K562 (cell line): ENCODE data around the gene NUDCD3. TPM values are rescaled to one million over a fixed set of nuclear protein-coding genes. Genes with fewer than 3 reads are reported as not detected.

ENCODE experiments used
- ATAC-seq: fragments of 200-7000 bp; cut with Tn5 transposase; 3 replicates; pipeline ENCODE4 v1.9.1; 2020; ENCODE audit warnings: moderate library complexity
- BruUV-seq: library from RNA; stranded (reverse); fragments of 400-500 nt; replicated peaks from 2 replicates; lab custom pipeline; 2021; lab: Mats Ljungman, UMichigan
- CTCF ChIA-PET: fragments of 300-600 bp; formaldehyde crosslinking; extraction: SDS; loops from one replicate; lab custom pipeline; 2021; ENCODE audit warnings: low intra/inter-chr PET ratio; lab: Yijun Ruan, JAX
- POLR2A ChIA-PET: fragments of 300-600, 350-650 bp; sonication (Branson Sonifier 250); formaldehyde crosslinking; extraction: SDS; loops from one replicate; lab custom pipeline; 2021; ENCODE audit warnings: antibody characterized with exemption, inconsistent platforms; lab: Yijun Ruan, JAX
- DNase-seq, 4 experiments: peaks; one replicate each; pipeline versions ENCODE4 v3.0.0 to v3.0.0-alpha.2; 2011 to 2018; ENCODE audit warnings: low spot score in 3 of 4, mixed read lengths in 3 of 4; ENCODE audit errors: extremely low read depth in 1 of 4
- FAIRE-seq: peaks from 2 replicates; lab custom pipeline; 2011; peaks lifted over from hg19 to GRCh38; lab: Jason Lieb, UNC
- H2AFZ ChIP-seq: 2 replicates; pipeline ENCODE4 v1.6.0; 2011; ENCODE audit warnings: low read depth, low read length, control low read depth, inconsistent platforms
- H3K27ac ChIP-seq: fragments of 200-600 bp; 3 replicates; pipeline ENCODE4 v1.8.0; 2011; ENCODE audit warnings: low read depth, mild to moderate bottlenecking, control low read depth, inconsistent platforms, low read length, moderate library complexity, mixed read lengths; ENCODE audit errors: extremely low read depth
- H3K27me3 ChIP-seq, 2 experiments: fragments of 300-600 bp in 1 of 2; 2 replicates in 1 of 2; 3 replicates in 1 of 2; pipeline versions ENCODE4 v1.6.0 to v1.8.0; 2011; ENCODE audit warnings: inconsistent platforms in 2 of 2, low read length in 2 of 2, mild to moderate bottlenecking in 1 of 2, mixed read lengths in 1 of 2, moderate library complexity in 1 of 2; ENCODE audit not compliant: control insufficient read depth in 2 of 2, insufficient read depth in 2 of 2
- H3K36me3 ChIP-seq: fragments of 300-600 bp; 3 replicates; pipeline ENCODE4 v1.8.0; 2011; ENCODE audit warnings: mild to moderate bottlenecking, low read length, inconsistent platforms; ENCODE audit not compliant: control insufficient read depth, insufficient read depth
- H3K4me1 ChIP-seq, 2 experiments: fragments of 200-600 bp in 1 of 2; replicated peaks in 1 of 2; 2 replicates in 1 of 2; 3 replicates in 1 of 2; pipeline versions ENCODE4 v1.5.1 to v1.8.0; 2011; ENCODE audit warnings: inconsistent platforms in 2 of 2, low read length in 2 of 2, mild to moderate bottlenecking in 1 of 2, mixed read lengths in 1 of 2, moderate library complexity in 1 of 2; ENCODE audit not compliant: control insufficient read depth in 2 of 2, insufficient read depth in 2 of 2
- H3K4me2 ChIP-seq: 2 replicates; pipeline ENCODE4 v1.6.1; 2011; ENCODE audit warnings: low read length, control low read depth, inconsistent platforms, mixed read lengths; ENCODE audit not compliant: insufficient read depth
- H3K4me3 ChIP-seq: fragments of 200-600 bp; sonication (generic), shearing (Covaris generic); 2 replicates; pipeline ENCODE4 v1.5.1; 2016; ENCODE audit warnings: control low read depth, inconsistent platforms
- H3K79me2 ChIP-seq: fragments of 200-600 bp; 3 replicates; pipeline ENCODE4 v1.8.0; 2011; ENCODE audit warnings: low read length, inconsistent platforms; ENCODE audit not compliant: control insufficient read depth, insufficient read depth
- H3K9ac ChIP-seq, 2 experiments: 2 replicates each; pipeline versions ENCODE4 v1.6.0 to v1.6.1; 2011; ENCODE audit warnings: low read depth in 2 of 2, low read length in 2 of 2, control low read depth in 1 of 2, inconsistent platforms in 1 of 2, mild to moderate bottlenecking in 1 of 2, mixed read lengths in 1 of 2; ENCODE audit not compliant: insufficient read depth in 1 of 2
- H3K9me1 ChIP-seq: one replicate; pipeline ENCODE4 v1.6.0; 2011; ENCODE audit warnings: inconsistent platforms, mild to moderate bottlenecking, low read length, moderate library complexity; ENCODE audit not compliant: control insufficient read depth, insufficient read depth
- H3K9me3 ChIP-seq: replicated peaks from 2 replicates; pipeline ENCODE4 v1.5.1; 2011; ENCODE audit warnings: low read depth, low read length, inconsistent platforms; ENCODE audit not compliant: control insufficient read depth, insufficient read depth
- H4K20me1 ChIP-seq: replicated peaks from 2 replicates; pipeline ENCODE4 v1.6.1; 2011; ENCODE audit warnings: low read length, inconsistent platforms, mixed read lengths; ENCODE audit not compliant: control insufficient read depth, insufficient read depth
- BRD4 ChIP-seq: fragments of 200-600 bp; sonication (generic); IDR thresholded peaks from 2 replicates; pipeline ENCODE4 v1.6.1; 2017; ENCODE audit warnings: inconsistent platforms
- NCOA1 ChIP-seq: fragments of 450-650 bp; IDR thresholded peaks from 2 replicates; pipeline ENCODE4 v1.6.1; 2016; ENCODE audit warnings: low read depth
- PTTG1 ChIP-seq: fragments of 450-650 bp; IDR thresholded peaks from 2 replicates; pipeline ENCODE4 v1.6.1; 2016; ENCODE audit warnings: low read depth, mild to moderate bottlenecking, missing genetic modification characterization, missing compliant biosample characterization
- PYGO2 ChIP-seq: fragments of 450-650 bp; IDR thresholded peaks from 2 replicates; pipeline ENCODE4 v1.6.1; 2016; ENCODE audit warnings: mild to moderate bottlenecking, missing genetic modification characterization, moderate library complexity, missing compliant biosample characterization
- ZFP1 ChIP-seq: fragments of 450-650 bp; formaldehyde crosslinking; IDR thresholded peaks from 2 replicates; pipeline ENCODE4 v1.4.0; 2020; ENCODE audit warnings: mild to moderate bottlenecking, mixed read lengths
- ZNF146 ChIP-seq: IDR thresholded peaks from one replicate; pipeline ENCODE4 v1.6.1; 2018; ENCODE audit warnings: missing compliant biosample characterization; ENCODE audit not compliant: unreplicated experiment
- ZNF24 ChIP-seq: fragments of 450-650 bp; IDR thresholded peaks from 2 replicates; pipeline ENCODE4 v1.6.1; 2016
- WGBS: fragments of 100-300 bp; shearing (Covaris generic); methylation state at CpG from one replicate; pipeline ENCODE4 v1.1.6; 2016; ENCODE audit warnings: low coverage, mixed read lengths; ENCODE audit not compliant: insufficient coverage; ENCODE audit errors: missing lambda C conversion rate; 5-methylcytosine and 5-hydroxymethylcytosine counted together
- in situ Hi-C: fragments of 300-500 bp; cut with MboI; formaldehyde crosslinking; loops from 4 replicates; pipeline ENCODE4 v1.15.0; 2018; ENCODE audit warnings: inconsistent platforms, mixed read lengths
- intact Hi-C: fragments of 100-400 bp; cut with micrococcal nuclease; formaldehyde crosslinking; loops from 2 replicates; pipeline ENCODE4 v1.14.2; 2022
- polyA plus RNA-seq, 8 experiments: library from polyadenylated mRNA; depleted of rRNA in 4 of 8; stranded (reverse) in 5 of 8; unstranded in 3 of 8; fragments of >200 nt; fragmentation: Nextera tagmentation in 2 of 8; fragmentation: Illumina TruSeq in 1 of 8; extraction: Ambion mirVana in 2 of 8; extraction: Trizol in 1 of 8; gene quantifications; 2 replicates each; pipeline versions ENCODE4 v1.2.1 to v1.2.3, GENCODE V29; 2011 to 2014; ENCODE audit warnings: inconsistent platforms in 1 of 8, missing spikeins in 1 of 8
- total RNA-seq, 7 experiments: library from RNA; depleted of rRNA in 6 of 7; stranded (reverse); fragments of >200 nt in 6 of 7; fragmentation: Illumina TruSeq in 2 of 7; extraction: Trizol in 2 of 7; gene quantifications; 2 replicates each; pipeline versions ENCODE4 v1.2.1 to v1.2.3, GENCODE V29; 2011 to 2021; ENCODE audit warnings: low replicate concordance in 1 of 7
- TF ChIP-seq, protein P1 (sequence below): fragments of 450-650 bp; IDR thresholded peaks from 2 replicates; pipeline ENCODE4 v1.6.1; 2016; ENCODE audit warnings: mild to moderate bottlenecking
- TF ChIP-seq, protein P2 (sequence below): fragments of 450-650 bp; IDR thresholded peaks from 2 replicates; pipeline ENCODE4 v1.6.1; 2018; ENCODE audit not compliant: partially characterized antibody
- TF ChIP-seq, protein P3 (sequence below), 2 experiments: fragments of 450-650 bp in 1 of 2; sonication (generic) in 1 of 2; formaldehyde crosslinking in 1 of 2; IDR thresholded peaks in 1 of 2; conservative IDR thresholded peaks in 1 of 2; 2 replicates each; pipeline versions ENCODE4 v1.6.1 to v1.8.1; 2016 to 2023; ENCODE audit warnings: mild to moderate bottlenecking in 2 of 2, moderate library complexity in 2 of 2, inconsistent platforms in 1 of 2, missing genetic modification reagents in 1 of 2
- TF ChIP-seq, protein P4 (sequence below): fragments of 250-450 bp; sonication (Bioruptor Pico); IDR thresholded peaks from 2 replicates; pipeline ENCODE4 v1.8.0; 2022; ENCODE audit warnings: inconsistent platforms, mild to moderate bottlenecking, moderate library complexity, borderline replicate concordance
- TF ChIP-seq, protein P5 (sequence below): sonication (generic); formaldehyde crosslinking; IDR thresholded peaks from 2 replicates; pipeline ENCODE4 v1.8.0; 2022; ENCODE audit warnings: missing genetic modification reagents, mild to moderate bottlenecking, borderline replicate concordance

Gene NUDCD3
- total and polyA plus RNA-seq, 9 of the 15 experiments (the other 6 are each of a cell fraction or from before 2014, with no cell fraction given), result 24.8 to 64.2 (median 42.6) TPM

DNA sequence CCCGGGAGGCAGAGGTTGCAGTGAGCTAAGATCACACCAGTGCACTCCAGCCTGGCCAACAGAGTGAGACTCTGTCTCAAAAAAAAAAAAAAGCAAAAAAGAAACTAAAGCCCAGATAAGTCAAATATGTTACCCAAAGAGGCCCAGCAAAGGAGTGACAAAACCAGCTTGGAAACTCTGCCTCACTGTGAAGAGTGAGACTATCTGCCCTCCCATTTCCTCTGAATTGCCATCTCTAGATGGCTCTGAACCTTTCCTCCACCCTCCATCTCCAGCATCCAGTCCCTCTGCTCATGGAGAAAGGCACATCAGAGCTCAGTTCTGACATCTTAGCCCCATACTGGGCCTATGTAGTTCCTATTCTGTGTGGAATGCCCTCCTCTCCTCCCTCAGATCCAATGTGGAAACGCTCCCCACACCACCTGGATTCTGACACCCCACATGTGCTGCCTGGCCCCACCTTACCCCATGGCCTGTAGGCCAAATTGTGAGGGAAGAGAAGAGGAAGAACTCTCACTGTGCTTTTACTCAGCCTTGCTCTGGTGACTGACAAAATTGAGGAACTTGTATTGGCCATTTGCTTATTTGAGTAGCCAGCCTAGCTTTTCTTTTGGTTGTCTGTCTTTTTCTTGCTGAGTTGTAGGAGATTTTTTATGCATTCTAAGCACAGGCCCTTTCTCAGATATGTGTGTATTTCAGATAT, 18.0 kb upstream of the NUDCD3 start:
- no peak overlapping the region for H3K9ac ChIP-seq
- H2AFZ ChIP-seq, result no peak overlapping the region
- no peak overlapping the region for H3K27ac ChIP-seq
- CTCF ChIA-PET, result no interaction called here
- FAIRE-seq (no peak), DNase-seq (no peak), ATAC-seq (no peak)
- H3K27me3 ChIP-seq, result no peaks in the 10 kb centered on the region
- peaks cover 2% of the 10 kb centered on the region; the same call in 1 of the 2 replicates for H3K9me3 ChIP-seq
- no peaks in the 10 kb centered on the region for H3K4me1 ChIP-seq
- H3K4me2 ChIP-seq, result no peak overlapping the region
- 0% methylated on average over 2 of the region's 2 CpGs for WGBS
- no peaks in the 10 kb centered on the region for H3K79me2 ChIP-seq
- H3K36me3 ChIP-seq, result no peaks in the 10 kb centered on the region
- H3K4me3 ChIP-seq, result no peak overlapping the region
- intact Hi-C loops (no loop called here), in situ Hi-C loops (no loop called here)
- BruUV-seq, result no TSS peak
- H4K20me1 ChIP-seq, result no peaks in the 10 kb centered on the region
- POLR2A ChIA-PET, result no interaction called here
- H3K9me1 ChIP-seq, result no peaks in the 10 kb centered on the region
- TF ChIP-seq, protein P1, sequence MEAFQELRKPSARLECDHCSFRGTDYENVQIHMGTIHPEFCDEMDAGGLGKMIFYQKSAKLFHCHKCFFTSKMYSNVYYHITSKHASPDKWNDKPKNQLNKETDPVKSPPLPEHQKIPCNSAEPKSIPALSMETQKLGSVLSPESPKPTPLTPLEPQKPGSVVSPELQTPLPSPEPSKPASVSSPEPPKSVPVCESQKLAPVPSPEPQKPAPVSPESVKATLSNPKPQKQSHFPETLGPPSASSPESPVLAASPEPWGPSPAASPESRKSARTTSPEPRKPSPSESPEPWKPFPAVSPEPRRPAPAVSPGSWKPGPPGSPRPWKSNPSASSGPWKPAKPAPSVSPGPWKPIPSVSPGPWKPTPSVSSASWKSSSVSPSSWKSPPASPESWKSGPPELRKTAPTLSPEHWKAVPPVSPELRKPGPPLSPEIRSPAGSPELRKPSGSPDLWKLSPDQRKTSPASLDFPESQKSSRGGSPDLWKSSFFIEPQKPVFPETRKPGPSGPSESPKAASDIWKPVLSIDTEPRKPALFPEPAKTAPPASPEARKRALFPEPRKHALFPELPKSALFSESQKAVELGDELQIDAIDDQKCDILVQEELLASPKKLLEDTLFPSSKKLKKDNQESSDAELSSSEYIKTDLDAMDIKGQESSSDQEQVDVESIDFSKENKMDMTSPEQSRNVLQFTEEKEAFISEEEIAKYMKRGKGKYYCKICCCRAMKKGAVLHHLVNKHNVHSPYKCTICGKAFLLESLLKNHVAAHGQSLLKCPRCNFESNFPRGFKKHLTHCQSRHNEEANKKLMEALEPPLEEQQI, result no peak
- TF ChIP-seq ZNF146 (CRISPR knock-in tag) (no peak), PYGO2 (tag) (no peak), ZNF24 (no peak), ZFP1 (CRISPR knock-in tag) (no peak), PTTG1 (tag) (no peak), NCOA1 (no peak), BRD4 (no peak)
- TF ChIP-seq, protein P2, sequence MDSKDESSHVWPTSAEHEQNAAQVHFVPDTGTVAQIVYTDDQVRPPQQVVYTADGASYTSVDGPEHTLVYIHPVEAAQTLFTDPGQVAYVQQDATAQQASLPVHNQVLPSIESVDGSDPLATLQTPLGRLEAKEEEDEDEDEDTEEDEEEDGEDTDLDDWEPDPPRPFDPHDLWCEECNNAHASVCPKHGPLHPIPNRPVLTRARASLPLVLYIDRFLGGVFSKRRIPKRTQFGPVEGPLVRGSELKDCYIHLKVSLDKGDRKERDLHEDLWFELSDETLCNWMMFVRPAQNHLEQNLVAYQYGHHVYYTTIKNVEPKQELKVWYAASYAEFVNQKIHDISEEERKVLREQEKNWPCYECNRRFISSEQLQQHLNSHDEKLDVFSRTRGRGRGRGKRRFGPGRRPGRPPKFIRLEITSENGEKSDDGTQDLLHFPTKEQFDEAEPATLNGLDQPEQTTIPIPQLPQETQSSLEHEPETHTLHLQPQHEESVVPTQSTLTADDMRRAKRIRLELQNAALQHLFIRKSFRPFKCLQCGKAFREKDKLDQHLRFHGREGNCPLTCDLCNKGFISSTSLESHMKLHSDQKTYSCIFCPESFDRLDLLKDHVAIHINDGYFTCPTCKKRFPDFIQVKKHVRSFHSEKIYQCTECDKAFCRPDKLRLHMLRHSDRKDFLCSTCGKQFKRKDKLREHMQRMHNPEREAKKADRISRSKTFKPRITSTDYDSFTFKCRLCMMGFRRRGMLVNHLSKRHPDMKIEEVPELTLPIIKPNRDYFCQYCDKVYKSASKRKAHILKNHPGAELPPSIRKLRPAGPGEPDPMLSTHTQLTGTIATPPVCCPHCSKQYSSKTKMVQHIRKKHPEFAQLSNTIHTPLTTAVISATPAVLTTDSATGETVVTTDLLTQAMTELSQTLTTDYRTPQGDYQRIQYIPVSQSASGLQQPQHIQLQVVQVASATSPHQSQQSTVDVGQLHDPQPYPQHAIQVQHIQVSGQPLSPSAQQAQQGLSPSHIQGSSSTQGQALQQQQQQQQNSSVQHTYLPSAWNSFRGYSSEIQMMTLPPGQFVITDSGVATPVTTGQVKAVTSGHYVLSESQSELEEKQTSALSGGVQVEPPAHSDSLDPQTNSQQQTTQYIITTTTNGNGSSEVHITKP, result no peak
- TF ChIP-seq, protein P3, sequence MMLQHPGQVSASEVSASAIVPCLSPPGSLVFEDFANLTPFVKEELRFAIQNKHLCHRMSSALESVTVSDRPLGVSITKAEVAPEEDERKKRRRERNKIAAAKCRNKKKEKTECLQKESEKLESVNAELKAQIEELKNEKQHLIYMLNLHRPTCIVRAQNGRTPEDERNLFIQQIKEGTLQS (IDR thresholded peaks at IDR 0.05), result no peak
- TF ChIP-seq, protein P3 (CRISPR knock-in tag; conservative IDR thresholded peaks at IDR 0.05), result no peak
- TF ChIP-seq, protein P4, sequence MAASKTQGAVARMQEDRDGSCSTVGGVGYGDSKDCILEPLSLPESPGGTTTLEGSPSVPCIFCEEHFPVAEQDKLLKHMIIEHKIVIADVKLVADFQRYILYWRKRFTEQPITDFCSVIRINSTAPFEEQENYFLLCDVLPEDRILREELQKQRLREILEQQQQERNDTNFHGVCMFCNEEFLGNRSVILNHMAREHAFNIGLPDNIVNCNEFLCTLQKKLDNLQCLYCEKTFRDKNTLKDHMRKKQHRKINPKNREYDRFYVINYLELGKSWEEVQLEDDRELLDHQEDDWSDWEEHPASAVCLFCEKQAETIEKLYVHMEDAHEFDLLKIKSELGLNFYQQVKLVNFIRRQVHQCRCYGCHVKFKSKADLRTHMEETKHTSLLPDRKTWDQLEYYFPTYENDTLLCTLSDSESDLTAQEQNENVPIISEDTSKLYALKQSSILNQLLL (CRISPR knock-in tag), result no peak
- TF ChIP-seq, protein P5, sequence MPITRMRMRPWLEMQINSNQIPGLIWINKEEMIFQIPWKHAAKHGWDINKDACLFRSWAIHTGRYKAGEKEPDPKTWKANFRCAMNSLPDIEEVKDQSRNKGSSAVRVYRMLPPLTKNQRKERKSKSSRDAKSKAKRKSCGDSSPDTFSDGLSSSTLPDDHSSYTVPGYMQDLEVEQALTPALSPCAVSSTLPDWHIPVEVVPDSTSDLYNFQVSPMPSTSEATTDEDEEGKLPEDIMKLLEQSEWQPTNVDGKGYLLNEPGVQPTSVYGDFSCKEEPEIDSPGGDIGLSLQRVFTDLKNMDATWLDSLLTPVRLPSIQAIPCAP (CRISPR knock-in tag), result no peak
